ENCODE data around the gene TNFRSF14.

Gene TNFRSF14

GRCh38 chr1:2515763-2516080 lies 40.4 kb upstream of the TNFRSF14 start:
- TF ChIP-seq TAF1 (IDR thresholded peaks at IDR 0.05; ENCODE audit: borderline replicate concordance, low read depth, low read length) (no peak), POLR2AphosphoS5 (IDR thresholded peaks at IDR 0.05; ENCODE audit: low read depth, low read length) (no peak), POLR2A (IDR thresholded peaks at IDR 0.05; ENCODE audit: low read depth, low read length) (no peak)
- DNase-seq (ENCODE audit: insufficient read length) (no peak), FAIRE-seq (no peak)

GRCh38 chr1:2516124-2516523 lies 40.0 kb upstream of the TNFRSF14 start:
- no peak for DNase-seq (ENCODE audit: insufficient read length)
- TF ChIP-seq POLR2A (IDR thresholded peaks at IDR 0.05; ENCODE audit: low read depth, low read length) (no peak), POLR2AphosphoS5 (IDR thresholded peaks at IDR 0.05; ENCODE audit: low read depth, low read length) (no peak), TAF1 (IDR thresholded peaks at IDR 0.05; ENCODE audit: borderline replicate concordance, low read depth, low read length) (no peak)
- FAIRE-seq, result no peak

- DNase-seq (ENCODE audit: insufficient read length), result no peak
- no peak for TF ChIP-seq POLR2A (IDR thresholded peaks at IDR 0.05; ENCODE audit: low read depth, low read length)
- TF ChIP-seq POLR2AphosphoS5 (IDR thresholded peaks at IDR 0.05; ENCODE audit: low read depth, low read length), result no peak
- no peak for TF ChIP-seq TAF1 (IDR thresholded peaks at IDR 0.05; ENCODE audit: borderline replicate concordance, low read depth, low read length)
- FAIRE-seq, result no peak
Observed at GRCh38 chr1:2516946-2517345, 39.2 kb upstream of the TNFRSF14 start.

- no peak for TF ChIP-seq TAF1 (IDR thresholded peaks at IDR 0.05; ENCODE audit: borderline replicate concordance, low read depth, low read length)
- no peak for TF ChIP-seq POLR2AphosphoS5 (IDR thresholded peaks at IDR 0.05; ENCODE audit: low read depth, low read length)
- no peak for TF ChIP-seq POLR2A (IDR thresholded peaks at IDR 0.05; ENCODE audit: low read depth, low read length)
- DNase-seq (ENCODE audit: insufficient read length) (no peak), FAIRE-seq (no peak)
Observed at GRCh38 chr1:2517966-2518365, 38.2 kb upstream of the TNFRSF14 start.

- TF ChIP-seq POLR2AphosphoS5 (IDR thresholded peaks at IDR 0.05; ENCODE audit: low read depth, low read length) (no peak), POLR2A (IDR thresholded peaks at IDR 0.05; ENCODE audit: low read depth, low read length) (no peak), TAF1 (IDR thresholded peaks at IDR 0.05; ENCODE audit: borderline replicate concordance, low read depth, low read length) (no peak)
- DNase-seq (ENCODE audit: insufficient read length) (no peak), FAIRE-seq (no peak)
Observed at GRCh38 chr1:2518528-2518927, 37.6 kb upstream of the TNFRSF14 start.

- TF ChIP-seq POLR2A (IDR thresholded peaks at IDR 0.05; ENCODE audit: low read depth, low read length), result no peak
- TF ChIP-seq POLR2AphosphoS5 (IDR thresholded peaks at IDR 0.05; ENCODE audit: low read depth, low read length), result no peak
- TF ChIP-seq TAF1 (IDR thresholded peaks at IDR 0.05; ENCODE audit: borderline replicate concordance, low read depth, low read length), result no peak
- no peak for DNase-seq (ENCODE audit: insufficient read length)
- FAIRE-seq, result no peak
Observed at GRCh38 chr1:2519029-2519685, 37.0 kb upstream of the TNFRSF14 start.

GRCh38 chr1:2519729-2520128 lies 36.4 kb upstream of the TNFRSF14 start:
- no peak for FAIRE-seq
- no peak for DNase-seq (ENCODE audit: insufficient read length)
- TF ChIP-seq POLR2A (IDR thresholded peaks at IDR 0.05; ENCODE audit: low read depth, low read length) (no peak), TAF1 (IDR thresholded peaks at IDR 0.05; ENCODE audit: borderline replicate concordance, low read depth, low read length) (no peak), POLR2AphosphoS5 (IDR thresholded peaks at IDR 0.05; ENCODE audit: low read depth, low read length) (no peak)

GRCh38 chr1:2520206-2520605 lies 36.0 kb upstream of the TNFRSF14 start:
- TF ChIP-seq POLR2A (IDR thresholded peaks at IDR 0.05; ENCODE audit: low read depth, low read length) (no peak), POLR2AphosphoS5 (IDR thresholded peaks at IDR 0.05; ENCODE audit: low read depth, low read length) (no peak), TAF1 (IDR thresholded peaks at IDR 0.05; ENCODE audit: borderline replicate concordance, low read depth, low read length) (no peak)
- no peak for FAIRE-seq

GRCh38 chr1:2520806-2521205 lies 35.4 kb upstream of the TNFRSF14 start:
- DNase-seq (ENCODE audit: insufficient read length), result no peak
- no peak for TF ChIP-seq TAF1 (IDR thresholded peaks at IDR 0.05; ENCODE audit: borderline replicate concordance, low read depth, low read length)
- TF ChIP-seq POLR2A (IDR thresholded peaks at IDR 0.05; ENCODE audit: low read depth, low read length), result no peak
- no peak for TF ChIP-seq POLR2AphosphoS5 (IDR thresholded peaks at IDR 0.05; ENCODE audit: low read depth, low read length)
- no peak for FAIRE-seq

More at GRCh38 chr1:2520206-2520605, 36.0 kb upstream of the TNFRSF14 start:
- no peak for DNase-seq (ENCODE audit: insufficient read length)

GRCh38 chr1:2522230-2522629 lies 33.9 kb upstream of the TNFRSF14 start:
- FAIRE-seq, result no peak

GRCh38 chr1:2523191-2523890 lies 32.8 kb upstream of the TNFRSF14 start:
- no peak for FAIRE-seq
- no peak for DNase-seq (ENCODE audit: insufficient read length)
- TF ChIP-seq POLR2A (IDR thresholded peaks at IDR 0.05; ENCODE audit: low read depth, low read length) (no peak), POLR2AphosphoS5 (IDR thresholded peaks at IDR 0.05; ENCODE audit: low read depth, low read length) (no peak), TAF1 (IDR thresholded peaks at IDR 0.05; ENCODE audit: borderline replicate concordance, low read depth, low read length) (no peak)

More at GRCh38 chr1:2522230-2522629, 33.9 kb upstream of the TNFRSF14 start:
- DNase-seq (ENCODE audit: insufficient read length), result no peak
- TF ChIP-seq TAF1 (IDR thresholded peaks at IDR 0.05; ENCODE audit: borderline replicate concordance, low read depth, low read length), result no peak

- FAIRE-seq (no peak), DNase-seq (ENCODE audit: insufficient read length) (no peak)
- TF ChIP-seq POLR2AphosphoS5 (IDR thresholded peaks at IDR 0.05; ENCODE audit: low read depth, low read length), result no peak
- no peak for TF ChIP-seq POLR2A (IDR thresholded peaks at IDR 0.05; ENCODE audit: low read depth, low read length)
- TF ChIP-seq TAF1 (IDR thresholded peaks at IDR 0.05; ENCODE audit: borderline replicate concordance, low read depth, low read length), result no peak
Observed at GRCh38 chr1:2523891-2524609, 32.1 kb upstream of the TNFRSF14 start.
